A549 treated with Hydrocortisone at 1 μM for 4 hours (cell line): ENCODE measurements around the gene L1CAM. TPM values are rescaled to one million over a fixed set of nuclear protein-coding genes. Genes with fewer than 3 reads are reported as not detected.

ENCODE experiments used
- total RNA-seq: library from RNA; stranded (reverse); fragments of 200-300 nt; extraction: Qiagen RNA extraction; gene quantifications from 5 replicates; pipeline ENCODE4 v1.2.3, GENCODE V29; 2022

L1CAM gene, protein sequence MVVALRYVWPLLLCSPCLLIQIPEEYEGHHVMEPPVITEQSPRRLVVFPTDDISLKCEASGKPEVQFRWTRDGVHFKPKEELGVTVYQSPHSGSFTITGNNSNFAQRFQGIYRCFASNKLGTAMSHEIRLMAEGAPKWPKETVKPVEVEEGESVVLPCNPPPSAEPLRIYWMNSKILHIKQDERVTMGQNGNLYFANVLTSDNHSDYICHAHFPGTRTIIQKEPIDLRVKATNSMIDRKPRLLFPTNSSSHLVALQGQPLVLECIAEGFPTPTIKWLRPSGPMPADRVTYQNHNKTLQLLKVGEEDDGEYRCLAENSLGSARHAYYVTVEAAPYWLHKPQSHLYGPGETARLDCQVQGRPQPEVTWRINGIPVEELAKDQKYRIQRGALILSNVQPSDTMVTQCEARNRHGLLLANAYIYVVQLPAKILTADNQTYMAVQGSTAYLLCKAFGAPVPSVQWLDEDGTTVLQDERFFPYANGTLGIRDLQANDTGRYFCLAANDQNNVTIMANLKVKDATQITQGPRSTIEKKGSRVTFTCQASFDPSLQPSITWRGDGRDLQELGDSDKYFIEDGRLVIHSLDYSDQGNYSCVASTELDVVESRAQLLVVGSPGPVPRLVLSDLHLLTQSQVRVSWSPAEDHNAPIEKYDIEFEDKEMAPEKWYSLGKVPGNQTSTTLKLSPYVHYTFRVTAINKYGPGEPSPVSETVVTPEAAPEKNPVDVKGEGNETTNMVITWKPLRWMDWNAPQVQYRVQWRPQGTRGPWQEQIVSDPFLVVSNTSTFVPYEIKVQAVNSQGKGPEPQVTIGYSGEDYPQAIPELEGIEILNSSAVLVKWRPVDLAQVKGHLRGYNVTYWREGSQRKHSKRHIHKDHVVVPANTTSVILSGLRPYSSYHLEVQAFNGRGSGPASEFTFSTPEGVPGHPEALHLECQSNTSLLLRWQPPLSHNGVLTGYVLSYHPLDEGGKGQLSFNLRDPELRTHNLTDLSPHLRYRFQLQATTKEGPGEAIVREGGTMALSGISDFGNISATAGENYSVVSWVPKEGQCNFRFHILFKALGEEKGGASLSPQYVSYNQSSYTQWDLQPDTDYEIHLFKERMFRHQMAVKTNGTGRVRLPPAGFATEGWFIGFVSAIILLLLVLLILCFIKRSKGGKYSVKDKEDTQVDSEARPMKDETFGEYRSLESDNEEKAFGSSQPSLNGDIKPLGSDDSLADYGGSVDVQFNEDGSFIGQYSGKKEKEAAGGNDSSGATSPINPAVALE
- total RNA-seq: 16.9 to 22.0 TPM (median 19.7 TPM) in 5 replicates

GRCh38 chrX:153885968-153886903 is at the start of gene L1CAM:
L1CAM (minus strand) TSS chrX:153886173; CDS start chrX:153875836, 10,337 bp downstream.

GRCh38 chrX:153934762-153935325 is 48.9 kb upstream of the L1CAM start, which contains the start of gene NAA10:
NAA10 (minus strand) TSS chrX:153935037; CDS start chrX:153934904, 133 bp downstream.

GRCh38 chrX:153925739-153926551 is 40.0 kb upstream of the L1CAM start, which contains the start of gene ARHGAP4:
ARHGAP4 (minus strand) TSS chrX:153926264; CDS start chrX:153926202, 62 bp downstream.

GRCh38 chrX:153903991-153904957 is 18.3 kb upstream of the L1CAM start, which contains the start of gene AVPR2:
AVPR2 (plus strand) TSS chrX:153904673; CDS start chrX:153905146, 473 bp downstream.

DNA sequence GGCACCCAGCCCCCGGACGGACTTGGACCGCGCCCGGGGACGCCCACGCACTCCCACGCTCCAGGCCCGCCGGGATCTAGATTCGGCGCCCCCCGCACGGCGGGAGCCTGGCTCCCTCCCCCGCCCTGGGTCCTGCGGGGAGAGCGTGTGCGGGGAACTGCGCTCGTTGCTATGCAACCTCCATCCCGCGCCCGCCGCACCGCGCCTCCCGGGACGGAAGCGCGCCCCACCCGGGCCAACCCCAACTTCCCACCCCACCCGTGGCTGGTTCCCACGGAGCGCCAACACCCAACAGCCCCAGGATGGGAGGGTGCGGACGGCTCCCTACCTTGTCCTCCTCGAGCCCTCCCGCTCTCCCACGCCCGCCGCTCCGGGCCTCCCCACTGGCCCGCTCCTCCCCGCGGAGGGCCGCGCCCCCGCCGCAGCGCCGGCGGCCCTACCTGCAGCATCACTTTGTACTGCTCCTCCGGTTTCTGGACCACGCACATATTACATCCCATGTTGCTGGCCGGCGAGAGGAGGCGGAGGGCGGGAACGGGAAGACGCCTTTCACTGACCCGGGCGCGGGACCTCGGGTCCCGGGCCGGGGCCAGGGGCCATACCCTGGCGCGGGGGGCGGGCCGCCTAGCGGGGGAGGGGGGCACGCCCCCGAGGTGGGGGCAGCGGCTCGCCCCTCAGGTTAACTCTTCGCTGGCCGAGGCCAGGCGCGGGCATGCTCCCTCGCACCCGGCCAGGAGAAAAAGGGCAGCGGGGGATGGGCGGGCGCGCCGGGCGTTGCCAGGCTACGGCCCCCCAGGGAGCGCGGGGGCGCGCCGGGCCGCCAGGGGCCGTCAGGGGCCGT is 56.0 kb downstream of the L1CAM start, which contains the start of gene PDZD4:
PDZD4 (minus strand) TSS at position 746 of the 841 bp plus-strand sequence; CDS start at position 500, 246 bp downstream.

Other genes starting within 250 kb of the L1CAM start
- 1.0 to 1.6 TPM (median 1.5 TPM) in 5 replicates for gene DUSP9, start 239.0 kb downstream of the L1CAM start, total RNA-seq
- gene PNCK, start 212.4 kb downstream of the L1CAM start, total RNA-seq: 0.13 to 0.44 TPM (median 0.26 TPM) in 3 of 5 replicates, not detected in the others
- gene SLC6A8, start 198.2 kb downstream of the L1CAM start, total RNA-seq: 10.0 to 14.5 TPM (median 12.6 TPM) in 5 replicates
- gene BCAP31, start 161.8 kb downstream of the L1CAM start, total RNA-seq: 351 to 491 TPM (median 368 TPM) in 5 replicates
- 2.5 to 4.0 TPM (median 3.6 TPM) in 5 replicates for gene ABCD1, start 161.3 kb downstream of the L1CAM start, total RNA-seq
- gene PLXNB3, start 121.9 kb downstream of the L1CAM start, total RNA-seq: 3.1 to 4.0 TPM (median 3.6 TPM) in 5 replicates
- 0.02 to 0.13 TPM (median 0.05 TPM) in 4 of 5 replicates, not detected in the other for gene SRPK3, start 105.1 kb downstream of the L1CAM start, total RNA-seq
- 58.1 to 62.0 TPM (median 60.2 TPM) in 5 replicates for gene IDH3G, start 91.8 kb downstream of the L1CAM start, total RNA-seq
- 313 to 452 TPM (median 397 TPM) in 5 replicates for gene SSR4, start 91.5 kb downstream of the L1CAM start, total RNA-seq
- 2.9 to 3.7 TPM (median 3.4 TPM) in 5 replicates for gene PDZD4, start 55.6 kb downstream of the L1CAM start, total RNA-seq
- 0.07 TPM in 1 of 5 replicates, not detected in the others for gene AVPR2, start 18.5 kb upstream of the L1CAM start, total RNA-seq
- 1.3 to 2.1 TPM (median 1.4 TPM) in 5 replicates for gene ARHGAP4, start 40.1 kb upstream of the L1CAM start, total RNA-seq
- 197 to 239 TPM (median 216 TPM) in 5 replicates for gene NAA10, start 48.9 kb upstream of the L1CAM start, total RNA-seq
- 0.10 to 0.36 TPM (median 0.18 TPM) in 4 of 5 replicates, not detected in the other for gene RENBP, start 58.5 kb upstream of the L1CAM start, total RNA-seq
- 34.4 to 39.5 TPM (median 36.7 TPM) in 5 replicates for gene HCFC1, start 85.6 kb upstream of the L1CAM start, total RNA-seq
- gene TMEM187, start 86.6 kb upstream of the L1CAM start, total RNA-seq: 5.2 to 7.2 TPM (median 5.4 TPM) in 5 replicates
- 201 to 219 TPM (median 215 TPM) in 5 replicates for gene IRAK1, start 133.7 kb upstream of the L1CAM start, total RNA-seq
- 18.5 to 21.0 TPM (median 19.3 TPM) in 5 replicates for gene MECP2, start 211.5 kb upstream of the L1CAM start, total RNA-seq